HG03095 (cell line): ENCODE results near the gene LYG2.
"Not testable (repeated sequence)": the region's sequence is repeated elsewhere in the genome, so short reads cannot be mapped to it uniquely, and the experiment has no call there.

Experiments
- ATAC-seq: cut with Tn5 transposase; IDR thresholded peaks from one replicate; pipeline ENCODE4 v1.9.1; 2021; ENCODE audit warnings: moderate library complexity; ENCODE audit not compliant: unreplicated experiment

LYG2 gene

GRCh38 chr2:99255491-99256318, at the start of gene LYG2:
Gene LYG2 (minus strand): TSS chr2:99255666. CDS start chr2:99254260, 1,406 bp downstream.
- no peak for ATAC-seq

- ATAC-seq, result not testable (repeated sequence)
Measured at GRCh38 chr2:99301097-99301496, 45.6 kb upstream of the LYG2 start, which contains the start of gene LYG1. Gene LYG1 (minus strand): TSS chr2:99301197. CDS start chr2:99295670, 5,527 bp downstream.

- no peak for ATAC-seq
Measured at GRCh38 chr2:99299580-99299979, 44.1 kb upstream of the LYG2 start.

- no peak for ATAC-seq
Measured at GRCh38 chr2:99297994-99298393, 42.5 kb upstream of the LYG2 start.

GRCh38 chr2:99285526-99285925, 30.1 kb upstream of the LYG2 start:
- ATAC-seq, result no peak

GRCh38 chr2:99279969-99280695, 24.7 kb upstream of the LYG2 start:
- no peak for ATAC-seq

- no peak for ATAC-seq
Measured at GRCh38 chr2:99278793-99279291, 23.4 kb upstream of the LYG2 start.

GRCh38 chr2:99278195-99278765, 22.8 kb upstream of the LYG2 start:
- not testable (repeated sequence) for ATAC-seq

- ATAC-seq, result no peak
Measured at GRCh38 chr2:99275882-99276281, 20.4 kb upstream of the LYG2 start.

GRCh38 chr2:99261242-99261641, 5.8 kb upstream of the LYG2 start:
- no peak for ATAC-seq

GRCh38 chr2:99260184-99260583, 4.7 kb upstream of the LYG2 start:
- no peak for ATAC-seq

GRCh38 chr2:99259465-99259864, 4.0 kb upstream of the LYG2 start:
- ATAC-seq, result no peak

GRCh38 chr2:99256677-99257076, 1.2 kb upstream of the LYG2 start:
- no peak for ATAC-seq

- no peak for ATAC-seq
Measured at GRCh38 chr2:99249951-99250350, 5.5 kb downstream of the LYG2 start.

GRCh38 chr2:99242151-99242550, 13.3 kb downstream of the LYG2 start:
- ATAC-seq, result no peak

- no peak for ATAC-seq
Measured at GRCh38 chr2:99240431-99240830, 15.0 kb downstream of the LYG2 start.

- no peak for ATAC-seq
Measured at GRCh38 chr2:99238599-99238998, 16.9 kb downstream of the LYG2 start.

- ATAC-seq, result not testable (repeated sequence)
Measured at GRCh38 chr2:99233177-99233576, 22.3 kb downstream of the LYG2 start.

GRCh38 chr2:99217929-99218501, 37.5 kb downstream of the LYG2 start:
- no peak for ATAC-seq

- ATAC-seq, result no peak
Measured at GRCh38 chr2:99216096-99216495, 39.4 kb downstream of the LYG2 start.

- ATAC-seq, result no peak
Measured at GRCh38 chr2:99205491-99205890, 50.0 kb downstream of the LYG2 start.
